Gastrocnemius medialis (tissue), 4 donors: ENCODE measurements around the gene PPP1R9B.

Experiments
- POLR2A ChIP-seq, 2 donors: fragments of 450-650 bp; IDR thresholded peaks; one replicate each; pipeline ENCODE4 v1.6.1; 2017; ENCODE audit warnings: antibody characterized with exemption in 2 of 2, mild to moderate bottlenecking in 2 of 2, moderate library complexity in 2 of 2
- TF ChIP-seq, protein P1 (sequence below), 5 experiments: fragments of 450-650 bp in 3 of 5; fragments of 200-600 bp in 2 of 5; sonication (generic) in 2 of 5; IDR thresholded peaks in 4 of 5; conservative IDR thresholded peaks in 1 of 5; 1 replicate in 4 of 5; 2 replicates in 1 of 5; pipeline ENCODE4 v1.5.1; 2016 to 2019; ENCODE audit warnings: antibody characterized with exemption in 5 of 5, mild to moderate bottlenecking in 3 of 5, moderate library complexity in 3 of 5

DNA sequence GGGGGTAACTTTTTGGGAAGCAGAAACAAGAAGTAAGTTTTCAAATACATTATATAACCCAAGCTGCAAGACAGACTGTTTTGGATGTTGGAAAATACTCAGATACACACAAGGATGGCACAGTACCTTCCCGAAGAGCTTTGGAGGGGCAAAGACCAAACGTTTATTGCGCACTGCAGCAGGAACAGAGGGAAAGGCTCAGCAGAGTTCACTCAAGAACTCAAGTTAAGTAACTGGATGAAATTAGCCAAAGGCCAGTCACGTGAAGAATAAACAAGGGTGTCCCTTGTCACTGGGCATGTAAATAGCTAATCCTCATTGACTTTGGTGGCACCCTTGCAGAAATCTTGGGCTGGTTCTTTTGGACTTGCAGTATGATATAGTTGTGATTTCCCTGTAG is 52.6 kb downstream of the PPP1R9B start:
- TF ChIP-seq, protein P1, sequence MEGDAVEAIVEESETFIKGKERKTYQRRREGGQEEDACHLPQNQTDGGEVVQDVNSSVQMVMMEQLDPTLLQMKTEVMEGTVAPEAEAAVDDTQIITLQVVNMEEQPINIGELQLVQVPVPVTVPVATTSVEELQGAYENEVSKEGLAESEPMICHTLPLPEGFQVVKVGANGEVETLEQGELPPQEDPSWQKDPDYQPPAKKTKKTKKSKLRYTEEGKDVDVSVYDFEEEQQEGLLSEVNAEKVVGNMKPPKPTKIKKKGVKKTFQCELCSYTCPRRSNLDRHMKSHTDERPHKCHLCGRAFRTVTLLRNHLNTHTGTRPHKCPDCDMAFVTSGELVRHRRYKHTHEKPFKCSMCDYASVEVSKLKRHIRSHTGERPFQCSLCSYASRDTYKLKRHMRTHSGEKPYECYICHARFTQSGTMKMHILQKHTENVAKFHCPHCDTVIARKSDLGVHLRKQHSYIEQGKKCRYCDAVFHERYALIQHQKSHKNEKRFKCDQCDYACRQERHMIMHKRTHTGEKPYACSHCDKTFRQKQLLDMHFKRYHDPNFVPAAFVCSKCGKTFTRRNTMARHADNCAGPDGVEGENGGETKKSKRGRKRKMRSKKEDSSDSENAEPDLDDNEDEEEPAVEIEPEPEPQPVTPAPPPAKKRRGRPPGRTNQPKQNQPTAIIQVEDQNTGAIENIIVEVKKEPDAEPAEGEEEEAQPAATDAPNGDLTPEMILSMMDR (IDR thresholded peaks at IDR 0.05 in 4 of 5, conservative IDR thresholded peaks at IDR 0.05 in 1 of 5), result no peak
- TF ChIP-seq POLR2A (IDR thresholded peaks at IDR 0.05), result peak; percentile 32 to 41
